Peyer's patch (tissue), 4 donors: ENCODE results near the gene PLAC1. TPM values are rescaled to one million over a fixed set of nuclear protein-coding genes. Genes with fewer than 3 reads are reported as not detected.

Source experiments
- DNase-seq, 3 donors: peaks; one replicate each; pipeline ENCODE4 v3.0.0-alpha.2; 2017 to 2019
- H3K27ac ChIP-seq, 4 donors: fragments of 200-600 bp; sonication (generic); one replicate each; pipeline ENCODE4 v1.5.1; 2016 to 2019
- H3K27me3 ChIP-seq, 2 donors: fragments of 200-600 bp; sonication (generic); one replicate each; pipeline ENCODE4 v1.5.1; 2019
- H3K36me3 ChIP-seq, 3 donors: fragments of 200-600 bp; sonication (generic); one replicate each; pipeline ENCODE4 v1.5.1; 2016 to 2019
- H3K4me1 ChIP-seq, 4 donors: fragments of 200-600 bp; sonication (generic); one replicate each; pipeline ENCODE4 v1.5.1; 2016 to 2019
- H3K4me3 ChIP-seq, 4 donors: fragments of 200-600 bp; sonication (generic); 1 replicate in 3 of 4; 2 replicates in 1 of 4; pipeline ENCODE4 v1.5.1; 2016 to 2019; ENCODE audit warnings: mild to moderate bottlenecking in 1 of 4
- H3K9me3 ChIP-seq, 4 donors: fragments of 200-600 bp; sonication (generic); one replicate each; pipeline ENCODE4 v1.5.1; 2016 to 2019; ENCODE audit warnings: mild to moderate bottlenecking in 1 of 4
- POLR2A ChIP-seq, 2 donors: fragments of 450-650 bp; IDR thresholded peaks; one replicate each; pipeline ENCODE4 v1.5.1; 2017; ENCODE audit warnings: antibody characterized with exemption in 2 of 2, mild to moderate bottlenecking in 2 of 2, moderate library complexity in 2 of 2
- total RNA-seq, 4 donors: library from RNA; depleted of rRNA; stranded (reverse); fragments of >200 nt; gene quantifications; one replicate each; pipeline ENCODE4 v1.1.0, GENCODE V29; 2016
- TF ChIP-seq, protein P1 (sequence below), 6 experiments: fragments of 450-650 bp in 4 of 6; fragments of 200-600 bp in 2 of 6; sonication (generic) in 1 of 6; IDR thresholded peaks; one replicate each; pipeline ENCODE4 v1.5.1; 2017 to 2019; ENCODE audit warnings: antibody characterized with exemption in 6 of 6, mild to moderate bottlenecking in 3 of 6, moderate library complexity in 1 of 6

Gene PLAC1
- total RNA-seq, 4 donors from 2014 or later: not detected

GRCh38 chrX:134572816-134573682, 85.2 kb downstream of the PLAC1 start:
- no peaks in the 10 kb centered on the region for H3K9me3 ChIP-seq
- no peak overlapping the region for H3K27ac ChIP-seq
- no peaks in the 10 kb centered on the region for H3K36me3 ChIP-seq
- no peak for DNase-seq
- TF ChIP-seq POLR2A (IDR thresholded peaks at IDR 0.05): no peak
- TF ChIP-seq, protein P1, sequence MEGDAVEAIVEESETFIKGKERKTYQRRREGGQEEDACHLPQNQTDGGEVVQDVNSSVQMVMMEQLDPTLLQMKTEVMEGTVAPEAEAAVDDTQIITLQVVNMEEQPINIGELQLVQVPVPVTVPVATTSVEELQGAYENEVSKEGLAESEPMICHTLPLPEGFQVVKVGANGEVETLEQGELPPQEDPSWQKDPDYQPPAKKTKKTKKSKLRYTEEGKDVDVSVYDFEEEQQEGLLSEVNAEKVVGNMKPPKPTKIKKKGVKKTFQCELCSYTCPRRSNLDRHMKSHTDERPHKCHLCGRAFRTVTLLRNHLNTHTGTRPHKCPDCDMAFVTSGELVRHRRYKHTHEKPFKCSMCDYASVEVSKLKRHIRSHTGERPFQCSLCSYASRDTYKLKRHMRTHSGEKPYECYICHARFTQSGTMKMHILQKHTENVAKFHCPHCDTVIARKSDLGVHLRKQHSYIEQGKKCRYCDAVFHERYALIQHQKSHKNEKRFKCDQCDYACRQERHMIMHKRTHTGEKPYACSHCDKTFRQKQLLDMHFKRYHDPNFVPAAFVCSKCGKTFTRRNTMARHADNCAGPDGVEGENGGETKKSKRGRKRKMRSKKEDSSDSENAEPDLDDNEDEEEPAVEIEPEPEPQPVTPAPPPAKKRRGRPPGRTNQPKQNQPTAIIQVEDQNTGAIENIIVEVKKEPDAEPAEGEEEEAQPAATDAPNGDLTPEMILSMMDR (IDR thresholded peaks at IDR 0.05): no peak
- no peak overlapping the region for H3K4me3 ChIP-seq
- no peaks in the 10 kb centered on the region for H3K27me3 ChIP-seq
- no peaks in the 10 kb centered on the region for H3K4me1 ChIP-seq

GRCh38 chrX:134571796-134572195, 86.5 kb downstream of the PLAC1 start:
- Histone ChIP-seq H3K9me3 (no peaks in the 10 kb centered on the region), H3K27ac (no peak overlapping the region), H3K27me3 (no peaks in the 10 kb centered on the region), H3K36me3 (no peaks in the 10 kb centered on the region), H3K4me3 (no peak overlapping the region), H3K4me1 (no peaks in the 10 kb centered on the region)
- no peak for TF ChIP-seq POLR2A (IDR thresholded peaks at IDR 0.05)
- TF ChIP-seq, protein P1 (IDR thresholded peaks at IDR 0.05): no peak
- no peak for DNase-seq

DNA sequence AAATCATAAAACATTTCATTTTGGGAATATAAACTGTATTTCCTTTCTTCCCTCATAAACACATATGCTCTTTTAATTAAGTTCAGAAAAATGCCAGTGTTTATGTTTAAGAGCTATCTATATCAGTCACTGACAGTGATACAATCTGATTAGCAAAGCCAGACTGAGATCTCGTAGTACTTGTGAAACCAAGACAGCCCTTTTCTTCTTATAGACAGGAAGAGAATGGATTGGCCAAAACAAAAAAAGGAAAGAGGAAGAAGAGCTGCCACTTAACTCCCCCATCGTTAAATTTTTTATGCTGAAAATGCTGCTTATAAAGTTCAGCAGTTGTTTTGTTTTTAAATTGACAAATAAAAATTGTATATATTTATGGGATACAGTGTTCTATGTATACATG, 87.4 kb downstream of the PLAC1 start:
- TF ChIP-seq, protein P1 (IDR thresholded peaks at IDR 0.05): no peak
- no peak for TF ChIP-seq POLR2A (IDR thresholded peaks at IDR 0.05)
- H3K36me3 ChIP-seq: no peaks in the 10 kb centered on the region
- no peaks in the 10 kb centered on the region for H3K4me1 ChIP-seq
- H3K27ac ChIP-seq: no peak overlapping the region
- H3K9me3 ChIP-seq: no peaks in the 10 kb centered on the region
- H3K27me3 ChIP-seq: no peaks in the 10 kb centered on the region
- no peak overlapping the region for H3K4me3 ChIP-seq
- DNase-seq: no peak

DNA sequence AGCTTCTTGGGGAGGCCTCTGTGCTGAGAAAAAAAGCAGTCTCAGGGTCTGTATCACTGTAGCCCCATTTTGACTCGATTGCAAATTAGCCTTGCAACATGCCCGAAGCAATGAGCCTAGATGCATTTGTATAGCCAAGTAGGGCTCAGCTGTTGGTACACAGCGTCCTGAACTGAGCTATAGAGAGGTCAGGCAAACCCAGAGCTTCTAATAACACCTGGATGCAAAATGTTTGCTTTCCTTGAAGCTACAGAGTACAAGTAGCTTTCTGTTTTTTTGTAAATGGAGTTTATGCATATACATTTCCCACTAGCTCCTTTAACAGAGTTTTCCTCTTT, 87.8 kb downstream of the PLAC1 start:
- DNase-seq: no peak
- no peaks in the 10 kb centered on the region for H3K27me3 ChIP-seq
- no peak overlapping the region for H3K4me3 ChIP-seq

DNA sequence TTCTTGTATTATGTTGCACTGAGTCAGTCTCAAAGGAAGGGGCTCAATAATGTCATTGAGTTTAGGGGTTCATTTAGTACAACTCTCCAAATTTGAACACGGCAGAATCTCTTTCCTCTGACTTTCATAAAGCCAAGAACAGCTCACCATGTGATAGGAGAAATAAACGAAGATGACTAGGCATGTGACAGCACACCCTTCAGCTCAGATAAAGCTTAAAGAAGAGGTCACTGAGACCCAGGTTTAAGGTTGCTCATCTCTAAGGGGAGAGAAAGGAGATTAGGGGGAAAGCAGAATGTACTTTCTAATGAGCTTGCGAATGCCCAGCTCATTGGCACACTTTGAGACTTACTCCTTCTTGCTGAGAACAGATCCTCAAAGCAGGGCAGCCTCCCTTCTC, 89.0 kb downstream of the PLAC1 start:
- Histone ChIP-seq H3K9me3 (no peaks in the 10 kb centered on the region), H3K27ac (no peak overlapping the region), H3K4me3 (no peak overlapping the region), H3K36me3 (no peaks in the 10 kb centered on the region), H3K4me1 (no peaks in the 10 kb centered on the region), H3K27me3 (no peaks in the 10 kb centered on the region)
- no peak for TF ChIP-seq POLR2A (IDR thresholded peaks at IDR 0.05)
- TF ChIP-seq, protein P1 (IDR thresholded peaks at IDR 0.05): no peak
- no peak for DNase-seq

More for the DNA sequence above, 87.8 kb downstream of the PLAC1 start:
- Histone ChIP-seq H3K4me1 (no peaks in the 10 kb centered on the region), H3K27ac (no peak overlapping the region), H3K36me3 (no peaks in the 10 kb centered on the region), H3K9me3 (no peaks in the 10 kb centered on the region)
- TF ChIP-seq POLR2A (IDR thresholded peaks at IDR 0.05): no peak
- TF ChIP-seq, protein P1 (IDR thresholded peaks at IDR 0.05): no peak
